ENCODE results near the gene ITLN1.

- TF ChIP-seq CTCF (IDR thresholded peaks at IDR 0.05 in 4 of 5, conservative IDR thresholded peaks at IDR 0.05 in 1 of 5) (no peak), POLR2A (IDR thresholded peaks at IDR 0.05) (no peak)
Observed at GRCh38 chr1:160836981-160837557, 47.9 kb downstream of the ITLN1 start.

Measured in gastrocnemius medialis (tissue), 4 donors.